Astrocyte of the spinal cord (primary cell): ENCODE results near the gene IL27RA.

Source experiments
- DNase-seq: peaks from one replicate; pipeline ENCODE4 v3.0.0; 2011; ENCODE audit warnings: low read depth, low spot score
- H3K4me3 ChIP-seq: 2 replicates; pipeline ENCODE4 v1.5.1; 2011; ENCODE audit warnings: low read depth, mild to moderate bottlenecking, low read length, moderate library complexity
- CTCF ChIP-seq: IDR thresholded peaks from 2 replicates; pipeline ENCODE4 v1.5.1; 2012; ENCODE audit warnings: low read depth, mild to moderate bottlenecking, low read length, inconsistent platforms
- in situ Hi-C: cut with HindIII; loops from 2 replicates; pipeline ENCODE4 v1.10.0; 2017; ENCODE audit warnings: low sequenced_read_pairs

Gene IL27RA

DNA sequence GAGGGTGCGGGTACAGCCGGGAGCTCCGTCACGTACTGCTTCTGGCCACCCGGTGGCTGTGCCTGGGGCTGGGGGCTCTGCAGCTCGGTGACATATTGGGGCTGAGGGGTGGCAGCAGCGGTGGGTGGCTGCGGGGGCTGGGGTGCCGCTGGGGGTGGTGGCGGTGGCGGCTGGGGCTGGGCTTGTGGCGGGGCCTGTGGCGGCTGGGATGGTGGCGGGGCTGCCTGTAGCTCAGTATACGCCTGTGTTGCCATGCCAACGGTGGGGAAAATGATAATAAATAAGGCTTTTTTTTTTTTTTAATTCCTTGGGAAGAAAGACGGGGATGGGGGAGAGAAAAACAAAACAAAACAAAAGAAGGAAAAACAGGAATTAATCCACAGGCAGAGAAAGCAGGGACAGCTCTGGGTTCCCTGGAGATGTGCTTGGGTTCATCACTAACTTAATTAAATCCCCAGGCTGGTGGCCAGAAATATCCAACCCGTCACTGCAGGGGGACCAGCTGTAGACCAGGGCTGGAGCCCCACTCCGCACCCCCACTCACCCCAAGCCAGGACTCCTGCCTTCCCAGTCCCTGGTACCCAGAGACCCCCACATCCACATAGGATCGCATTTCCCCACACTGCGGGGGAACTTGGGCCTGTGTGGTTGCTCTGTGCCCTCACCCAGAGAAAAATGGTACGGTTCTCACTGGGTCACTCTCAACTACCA is 37.8 kb upstream of the IL27RA start:
- in situ Hi-C loops = no loop called here

DNA sequence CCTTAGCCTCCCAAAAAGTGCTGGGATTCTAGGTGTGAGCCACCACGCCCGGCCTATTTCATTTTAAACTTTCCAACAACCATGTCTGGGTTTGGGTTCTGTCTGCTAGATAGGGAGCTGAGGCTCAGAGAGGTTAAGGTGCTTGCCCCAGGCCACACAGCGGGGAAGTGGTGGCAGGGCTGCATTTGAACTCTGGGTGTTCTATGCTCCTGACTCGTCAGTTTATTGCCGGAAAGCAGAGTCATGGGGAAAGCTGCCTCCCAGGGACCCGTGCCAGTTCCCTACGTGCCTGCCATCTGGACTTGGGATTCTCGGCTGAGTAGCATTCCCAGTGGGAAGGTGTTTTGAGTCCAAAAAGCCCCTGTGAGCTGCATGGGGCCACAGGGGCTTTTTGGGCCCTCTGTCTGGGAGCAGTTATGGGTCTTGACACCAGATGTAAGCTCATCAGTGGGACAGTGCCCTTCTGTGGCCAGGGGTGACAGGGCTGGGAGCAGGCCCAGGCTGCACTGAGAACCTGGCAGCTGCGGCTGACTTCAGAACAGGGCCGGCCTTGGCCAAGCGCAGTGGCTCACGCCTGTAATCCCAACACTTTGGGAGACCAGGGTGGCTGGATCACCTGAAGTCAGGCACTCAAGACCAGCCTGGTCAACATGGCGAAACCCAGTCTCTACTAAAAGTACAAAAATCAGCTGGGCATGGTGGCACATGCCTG is 36.4 kb upstream of the IL27RA start:
- in situ Hi-C loops = no loop called here
- TF ChIP-seq CTCF = no peak
- H3K4me3 ChIP-seq = no peak overlapping the region
- DNase-seq = no peak

More for the DNA sequence above, 37.8 kb upstream of the IL27RA start:
- H3K4me3 ChIP-seq = no peak overlapping the region
- no peak for DNase-seq
- no peak for TF ChIP-seq CTCF

- DNase-seq = no peak
- in situ Hi-C loops = no loop called here
- no peak overlapping the region for H3K4me3 ChIP-seq
- no peak for TF ChIP-seq CTCF
Observed at GRCh38 chr19:13995878-13996765, 35.4 kb upstream of the IL27RA start.

DNA sequence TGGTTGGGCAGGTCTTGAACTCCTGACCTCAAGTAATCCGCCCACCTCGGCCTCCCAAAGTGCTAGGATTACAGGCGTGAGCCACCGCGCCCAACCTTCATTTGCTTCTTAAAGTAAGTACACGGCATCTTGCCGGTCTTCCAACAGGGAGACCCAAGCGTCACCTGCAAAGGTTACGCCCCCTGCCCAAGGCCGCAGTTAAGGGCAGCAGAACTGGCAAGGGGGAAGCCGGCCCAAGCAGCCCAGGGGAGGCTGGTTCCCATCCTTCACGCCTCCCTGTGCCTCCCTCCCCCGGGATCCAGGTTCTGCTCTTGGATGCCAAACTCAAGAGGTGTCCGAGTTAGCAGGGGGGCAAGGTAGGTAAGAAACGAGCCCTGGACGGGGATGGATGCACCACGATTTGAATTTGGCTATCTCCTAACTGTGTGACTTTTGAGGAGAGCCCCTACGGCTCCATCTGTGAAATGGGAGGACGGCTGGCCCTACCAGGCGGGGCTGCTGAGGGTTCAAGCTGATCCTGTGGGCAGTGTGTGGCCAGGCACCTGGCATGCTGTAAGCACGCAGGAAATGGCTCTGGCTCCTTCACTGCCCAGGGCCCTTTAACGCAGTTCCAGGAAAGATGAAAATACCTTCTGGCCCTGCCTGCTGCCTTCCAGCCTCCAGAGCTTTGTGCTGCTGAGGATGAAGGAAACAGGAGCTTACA is 34.5 kb upstream of the IL27RA start:
- no peak for TF ChIP-seq CTCF
- in situ Hi-C loops = no loop called here
- H3K4me3 ChIP-seq = no peak overlapping the region
- DNase-seq = no peak

DNA sequence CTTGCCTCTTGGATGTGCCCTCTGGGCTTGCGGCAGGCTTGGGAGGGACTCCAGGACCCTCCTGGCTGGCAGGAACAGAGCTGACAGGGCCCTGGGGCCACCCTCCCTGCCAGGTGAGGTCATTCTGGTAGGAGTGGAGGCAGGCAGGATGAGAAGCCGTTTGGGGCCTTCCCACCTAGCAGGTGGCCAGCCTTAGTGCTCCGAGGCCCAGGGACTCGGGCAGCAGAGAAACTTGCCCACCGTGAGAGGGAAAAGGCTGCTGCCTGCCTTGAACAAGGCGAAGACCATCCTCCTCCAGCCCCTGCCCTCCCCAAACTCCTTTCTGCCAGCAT is 34.0 kb upstream of the IL27RA start:
- no peak for TF ChIP-seq CTCF
- H3K4me3 ChIP-seq = no peak overlapping the region
- in situ Hi-C loops = no loop called here
- no peak for DNase-seq

GRCh38 chr19:13998426-13998825 is 33.1 kb upstream of the IL27RA start:
- TF ChIP-seq CTCF = no peak
- in situ Hi-C loops = no loop called here
- no peak overlapping the region for H3K4me3 ChIP-seq
- DNase-seq = no peak
